Measurements from ENCODE around the gene GALNT17.

GALNT17 gene

DNA sequence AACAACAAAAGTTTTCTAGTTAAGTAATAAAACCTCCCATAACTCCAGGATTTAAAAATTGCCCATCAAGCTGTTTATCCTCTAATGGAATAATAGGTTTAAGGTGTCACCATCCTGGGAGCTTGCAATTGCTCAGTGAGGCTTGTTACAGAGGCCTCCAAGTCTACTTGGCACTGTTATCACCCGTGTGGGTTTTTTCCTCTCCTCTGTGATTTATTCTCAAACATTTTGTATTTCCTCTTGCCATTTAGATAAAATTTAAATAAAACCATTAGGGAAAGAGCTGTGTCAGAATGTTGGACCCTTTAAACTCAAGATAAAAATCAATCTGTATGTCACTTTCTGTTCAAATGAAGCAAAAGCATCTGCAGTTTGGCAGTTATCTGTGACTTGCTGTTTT, 202.6 kb downstream of the GALNT17 start:
- no peak for DNase-seq (ENCODE audit: low read depth in 2 of 3, low spot score in 2 of 3)

- DNase-seq (ENCODE audit: low read depth in 2 of 3, low spot score in 2 of 3): no peak
Observed at GRCh38 chr7:71338866-71339265, 206.9 kb downstream of the GALNT17 start.

DNA sequence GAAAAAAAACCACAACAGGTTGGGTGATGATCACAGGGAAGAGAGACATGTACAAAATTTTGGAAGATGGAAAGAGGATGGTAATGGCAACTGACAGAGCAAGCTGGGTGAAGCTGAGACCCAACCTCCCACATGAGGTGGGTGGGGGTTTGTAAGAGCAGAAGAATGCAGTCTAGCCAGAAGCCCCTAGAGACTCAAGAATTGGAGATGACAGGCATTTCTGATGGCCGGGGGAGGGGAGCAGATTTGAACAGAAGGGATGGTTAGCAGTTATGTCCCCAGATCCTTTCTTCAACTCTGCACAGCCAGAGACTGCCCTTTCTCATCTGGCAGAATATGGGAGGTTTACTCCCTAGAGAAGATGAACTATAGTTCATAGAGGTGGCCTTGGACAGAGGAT, 208.0 kb downstream of the GALNT17 start:
- no peak for DNase-seq (ENCODE audit: low read depth in 2 of 3, low spot score in 2 of 3)

DNA sequence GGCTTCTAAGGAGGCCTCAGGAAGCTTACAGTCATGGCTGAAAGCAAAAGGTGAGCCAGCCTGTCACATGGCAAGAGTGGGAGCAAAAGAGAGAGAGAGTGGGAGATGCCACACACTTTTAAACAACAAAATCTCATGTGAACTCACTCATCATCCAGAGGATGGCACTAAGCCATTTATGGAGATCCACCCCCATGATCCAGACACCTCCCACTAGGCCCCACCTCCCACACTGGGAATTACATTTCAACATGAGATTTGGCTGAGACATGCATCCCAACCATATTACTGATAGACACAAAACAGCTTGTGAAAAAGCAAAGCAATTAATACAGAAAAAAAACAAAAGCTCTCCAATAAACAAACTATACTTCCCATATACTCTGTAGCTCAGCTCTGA, 210.3 kb downstream of the GALNT17 start:
- DNase-seq (ENCODE audit: low read depth in 2 of 3, low spot score in 2 of 3): no peak

DNA sequence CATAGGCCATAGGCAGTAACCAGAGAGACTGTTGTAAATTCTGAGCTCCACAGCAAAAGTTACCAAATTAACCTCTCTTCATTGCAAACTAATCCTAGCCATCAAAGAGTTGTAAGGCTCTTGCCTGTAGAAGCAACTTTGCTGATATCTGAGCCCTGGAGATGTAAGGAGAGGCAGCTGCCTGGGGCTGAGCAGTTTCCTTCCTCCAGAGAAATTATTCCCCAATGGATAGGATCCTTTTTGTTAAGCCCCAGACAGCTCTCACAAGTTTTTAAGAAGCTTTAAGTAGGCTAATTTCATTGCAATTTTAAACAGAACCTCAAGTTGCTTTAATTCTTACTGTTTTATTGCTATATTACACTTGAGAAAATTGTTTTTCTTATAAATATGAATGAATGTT, 211.1 kb downstream of the GALNT17 start:
- DNase-seq (ENCODE audit: low read depth in 2 of 3, low spot score in 2 of 3): no peak

GRCh38 chr7:71343892-71344291, 211.9 kb downstream of the GALNT17 start:
- DNase-seq (ENCODE audit: low read depth in 2 of 3, low spot score in 2 of 3): no peak

DNA sequence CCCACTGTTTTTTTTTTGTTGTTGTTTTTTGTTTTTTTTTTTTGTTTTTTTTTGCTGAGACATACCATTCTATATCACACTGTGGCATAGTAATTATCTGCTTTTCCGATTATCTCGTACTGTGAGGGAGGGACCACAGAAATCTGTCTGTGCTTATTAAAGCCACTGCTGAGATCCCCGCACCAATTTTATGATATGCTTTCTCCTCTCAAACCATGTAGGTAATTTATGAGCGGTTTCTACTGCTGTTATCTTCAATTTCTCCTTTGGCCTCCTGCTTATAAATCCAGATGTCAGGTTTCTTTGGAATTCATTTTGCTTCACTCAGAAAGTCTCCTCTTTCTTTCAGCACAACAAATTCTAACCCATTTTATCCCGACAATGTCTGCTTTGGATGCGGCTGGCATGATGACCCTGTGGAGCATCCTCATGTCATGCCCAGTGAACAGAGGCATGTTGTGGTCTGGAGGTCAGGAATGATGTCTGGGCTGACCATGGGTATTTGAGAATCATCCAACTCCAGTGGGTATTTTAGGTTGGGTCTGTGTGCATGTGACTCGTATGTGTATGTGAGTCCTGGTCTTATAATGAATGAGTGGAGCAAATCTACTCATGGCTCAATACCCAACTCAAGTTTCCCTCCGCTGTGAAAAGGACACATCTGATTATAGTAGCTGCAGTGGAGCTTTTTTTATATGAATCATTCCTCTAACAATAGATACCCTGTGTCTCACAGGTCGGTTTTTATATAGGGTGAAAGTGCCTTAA, 213.4 kb downstream of the GALNT17 start:
- DNase-seq (ENCODE audit: low read depth in 2 of 3, low spot score in 2 of 3): no peak

DNA sequence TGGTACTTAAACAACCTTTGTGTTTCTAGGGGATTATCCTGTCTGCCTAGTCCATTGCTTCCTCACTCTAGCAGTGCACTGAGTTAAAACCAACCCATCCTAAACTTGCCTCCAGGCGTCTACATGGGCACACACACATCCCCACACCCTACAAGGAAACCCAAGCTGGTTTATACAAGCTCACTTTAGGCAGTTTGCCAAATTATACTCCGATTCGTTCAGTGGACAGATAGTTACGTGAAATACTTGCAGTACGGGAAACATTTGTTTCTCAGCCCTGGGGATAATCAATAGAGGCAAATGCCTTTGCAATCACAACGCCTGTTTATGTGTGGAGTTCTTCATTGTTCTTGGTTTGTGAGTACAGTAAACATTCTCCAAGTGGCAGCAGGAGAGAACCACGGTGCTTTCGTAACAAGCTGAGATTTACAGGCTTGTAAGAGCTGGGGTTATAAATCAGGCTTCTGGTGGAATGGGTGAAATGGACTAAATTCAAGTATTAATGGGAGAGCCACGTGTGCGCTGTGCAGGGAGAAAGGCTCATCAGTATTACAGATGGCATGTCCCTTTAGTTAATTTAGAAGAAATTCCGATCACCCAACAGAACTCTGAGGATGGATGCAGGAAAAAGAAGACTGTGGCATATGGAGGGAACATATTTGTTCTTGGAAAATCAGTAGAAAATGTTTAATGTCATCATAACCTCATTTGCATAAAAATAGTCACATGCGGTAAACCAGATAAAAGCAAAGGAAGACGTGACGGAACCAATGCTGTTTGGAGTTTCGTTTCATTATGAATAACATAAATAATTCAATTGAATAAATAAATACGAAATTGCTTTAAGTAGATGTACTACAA, 217.1 kb downstream of the GALNT17 start:
- DNase-seq (ENCODE audit: low read depth in 2 of 3, low spot score in 2 of 3): no peak

DNA sequence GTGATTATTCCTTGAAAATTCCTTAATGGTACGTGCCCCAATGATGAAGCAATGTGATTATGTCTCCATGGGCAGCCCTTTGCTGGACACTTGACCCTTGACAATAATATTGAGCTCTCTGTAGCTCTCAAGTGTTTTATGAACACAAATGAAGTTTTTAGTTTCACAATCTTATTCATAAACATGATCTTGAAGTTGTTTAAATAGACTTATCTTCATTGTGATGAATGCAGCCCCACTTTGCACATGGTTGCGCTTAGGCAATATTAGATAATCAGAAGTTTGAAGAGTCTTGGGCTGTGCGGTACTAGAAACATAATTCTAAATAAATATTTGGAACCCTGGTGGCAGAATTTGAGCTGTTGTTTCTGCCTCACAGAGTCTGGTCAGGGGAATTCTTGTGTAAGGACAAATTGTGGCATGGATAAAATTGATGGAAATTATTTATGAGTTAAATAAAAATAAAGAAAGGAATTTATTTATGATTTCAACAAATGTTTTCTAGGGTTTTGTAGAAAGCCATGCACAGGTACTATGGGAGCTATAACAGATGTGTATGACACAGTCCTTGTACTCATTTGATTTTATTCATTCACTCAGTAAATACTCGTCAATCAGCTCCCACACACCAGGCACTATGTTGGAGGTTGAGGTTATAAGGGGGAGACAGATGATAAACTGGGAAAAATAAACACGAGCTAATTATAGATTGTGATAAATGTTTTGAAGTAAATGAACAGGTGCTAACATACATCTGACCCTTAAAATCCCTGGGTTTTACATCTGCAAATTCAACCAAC, 217.9 kb downstream of the GALNT17 start:
- DNase-seq (ENCODE audit: low read depth in 2 of 3, low spot score in 2 of 3): no peak

DNA sequence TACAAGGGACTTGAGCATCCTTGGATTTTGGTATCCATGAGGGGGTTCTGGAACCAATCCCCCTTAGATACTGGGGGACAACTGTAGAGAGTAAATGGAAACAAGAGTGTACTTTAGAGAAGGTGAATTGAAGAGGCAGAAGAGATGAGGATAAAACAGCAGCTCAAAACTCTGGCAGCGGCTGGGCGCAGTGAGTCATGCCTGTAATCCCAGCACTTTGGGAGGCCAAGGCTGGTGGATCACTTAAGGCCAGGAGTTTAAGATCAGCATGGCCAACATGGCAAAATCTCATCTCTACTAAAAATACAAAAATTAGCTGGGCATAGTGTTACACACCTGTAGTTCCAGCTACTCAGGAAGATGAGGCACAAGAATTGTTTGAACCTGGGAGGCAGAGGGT, 218.7 kb downstream of the GALNT17 start:
- no peak for DNase-seq (ENCODE audit: low read depth in 2 of 3, low spot score in 2 of 3)

DNA sequence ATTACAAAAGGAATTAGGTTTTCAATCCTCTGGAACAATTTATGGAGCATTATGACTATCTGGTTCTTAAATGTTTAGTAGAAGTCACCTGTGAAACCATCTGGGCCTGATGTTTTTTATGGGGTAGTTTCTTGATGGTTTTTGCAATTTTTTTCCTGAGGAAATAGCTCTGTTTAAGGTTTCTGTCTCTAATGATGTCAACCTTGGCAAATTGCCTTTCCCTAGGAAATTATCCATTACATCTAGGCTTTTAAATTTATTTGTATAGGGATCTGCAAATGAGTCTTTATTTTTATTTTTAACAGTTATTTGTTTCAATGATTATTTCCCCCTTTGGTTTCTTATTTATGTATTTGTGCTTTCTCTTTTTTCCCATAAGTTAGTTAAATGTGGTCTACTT, 222.8 kb downstream of the GALNT17 start:
- no peak for DNase-seq (ENCODE audit: low read depth in 2 of 3, low spot score in 2 of 3)

DNA sequence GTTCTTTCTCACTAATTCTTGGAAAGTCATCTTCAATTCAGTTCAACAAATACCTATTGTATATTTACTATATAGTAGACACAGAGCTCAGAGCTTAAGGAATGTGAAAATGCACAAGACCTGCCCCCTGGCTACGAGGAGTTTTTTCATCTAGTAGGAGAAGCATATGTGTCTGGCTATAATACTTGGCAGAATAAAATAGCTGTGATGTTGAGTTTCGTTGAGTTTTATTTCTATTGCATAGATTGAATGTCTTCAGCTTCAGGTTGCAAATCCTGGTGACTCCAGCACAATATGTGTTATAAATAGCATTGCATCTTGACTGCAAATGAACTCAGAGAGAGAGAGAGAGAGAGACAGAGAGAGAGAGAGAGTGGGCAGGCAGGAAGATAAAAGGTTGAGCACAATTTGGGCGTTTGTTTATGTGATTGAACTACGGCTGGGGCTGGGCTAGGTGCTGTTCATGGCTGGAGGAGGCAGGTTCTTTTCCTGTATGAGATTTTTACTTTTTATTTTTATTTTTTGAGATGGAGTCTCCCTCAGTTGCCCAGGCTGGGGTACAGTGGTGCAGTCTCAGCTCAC, 229.6 kb downstream of the GALNT17 start:
- DNase-seq (ENCODE audit: low read depth in 2 of 3, low spot score in 2 of 3): no peak

GRCh38 chr7:71362240-71362639, 230.3 kb downstream of the GALNT17 start:
- DNase-seq (ENCODE audit: low read depth in 2 of 3, low spot score in 2 of 3): no peak

GRCh38 chr7:71363223-71363622, 231.3 kb downstream of the GALNT17 start:
- no peak for DNase-seq (ENCODE audit: low read depth in 2 of 3, low spot score in 2 of 3)

- DNase-seq (ENCODE audit: low read depth in 2 of 3, low spot score in 2 of 3): no peak
Observed at GRCh38 chr7:71363627-71364026, 231.7 kb downstream of the GALNT17 start.

DNA sequence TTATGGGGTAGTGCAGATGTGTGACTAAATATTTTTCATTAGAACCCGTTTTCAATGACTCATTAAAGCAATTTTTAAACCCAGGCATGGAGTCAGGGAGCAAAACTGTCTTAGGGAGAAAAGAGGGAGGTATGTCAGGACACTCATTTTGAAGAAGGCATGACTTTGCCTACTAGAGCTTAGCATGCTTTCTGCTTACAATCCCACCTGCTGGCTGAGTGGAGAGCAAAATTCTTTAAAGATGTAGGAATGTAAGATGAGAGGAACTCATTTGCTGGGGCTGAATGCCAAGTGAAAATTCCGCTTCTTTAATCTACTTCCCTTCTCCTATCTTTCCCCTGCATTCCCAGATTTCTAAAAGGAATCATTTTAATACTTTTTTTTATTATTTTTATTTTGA, 232.6 kb downstream of the GALNT17 start:
- no peak for DNase-seq (ENCODE audit: low read depth in 2 of 3, low spot score in 2 of 3)

DNA sequence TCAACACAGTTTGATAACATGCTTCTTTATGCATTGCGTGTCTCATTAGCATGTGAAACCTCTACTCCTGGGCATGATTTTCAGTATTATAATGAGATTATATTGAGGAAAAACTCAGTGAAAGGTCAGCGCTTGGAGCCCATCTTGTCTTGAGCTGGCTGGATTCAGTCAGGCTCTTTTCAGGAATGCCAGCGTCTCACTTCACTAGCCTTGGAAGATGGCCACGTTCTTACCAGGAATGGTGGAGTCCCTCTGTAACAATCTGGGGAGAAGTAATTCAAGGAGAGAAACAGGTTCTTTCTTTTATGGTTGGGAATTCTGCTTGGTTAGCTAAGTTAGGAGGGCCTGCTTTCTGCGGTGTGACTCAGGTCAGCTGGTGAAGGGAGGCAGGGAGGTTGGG, 241.0 kb downstream of the GALNT17 start:
- DNase-seq (ENCODE audit: low read depth in 2 of 3, low spot score in 2 of 3): no peak

DNA sequence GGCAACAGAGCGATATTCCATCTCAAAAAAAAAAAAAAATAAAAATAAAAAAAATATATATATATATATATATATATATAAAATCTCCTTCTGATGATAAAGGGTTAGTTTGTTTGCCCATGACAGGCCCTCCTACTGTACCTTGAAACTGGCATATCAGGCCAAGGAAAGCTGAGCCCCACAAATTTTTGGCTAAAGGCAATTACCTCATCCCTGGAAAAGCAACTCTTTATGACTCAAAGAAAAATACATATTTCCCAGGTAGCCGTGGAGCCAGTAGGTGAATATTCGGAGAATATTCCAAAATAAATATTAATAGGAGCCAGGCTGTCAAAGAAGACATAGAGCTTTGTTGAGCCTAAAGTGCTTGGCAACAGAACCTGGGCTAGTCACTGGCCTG, 245.1 kb downstream of the GALNT17 start:
- no peak for DNase-seq (ENCODE audit: low read depth in 2 of 3, low spot score in 2 of 3)

GRCh38 chr7:71377469-71377868, 245.5 kb downstream of the GALNT17 start:
- no peak for DNase-seq (ENCODE audit: low read depth in 2 of 3, low spot score in 2 of 3)

DNA sequence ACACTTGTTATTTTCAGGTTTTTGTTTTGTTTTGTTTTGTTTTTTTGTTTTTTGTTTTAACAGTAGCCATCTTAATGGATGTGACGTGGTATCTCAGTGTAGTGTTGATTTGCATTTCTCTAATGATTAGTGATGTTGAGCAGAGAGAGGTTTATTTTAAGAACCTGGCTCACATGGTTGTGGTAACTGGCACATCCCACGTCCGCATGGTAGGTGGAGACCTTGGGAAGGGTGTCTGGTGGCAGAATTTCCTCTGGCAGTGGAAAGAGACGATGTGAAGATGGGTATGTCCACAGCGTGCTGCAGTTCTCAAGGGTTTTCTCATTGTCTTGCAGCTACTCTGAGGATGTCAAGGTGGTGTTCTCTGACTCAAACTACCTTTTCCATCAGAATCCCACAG, 252.2 kb downstream of the GALNT17 start:
- no peak for DNase-seq (ENCODE audit: low read depth in 2 of 3, low spot score in 2 of 3)

GRCh38 chr7:71385330-71385729, 253.4 kb downstream of the GALNT17 start:
- no peak for DNase-seq (ENCODE audit: low read depth in 2 of 3, low spot score in 2 of 3)
